HG02840 (cell line): ENCODE results near the gene AKR1B1.

Source experiments
- ATAC-seq: cut with Tn5 transposase; IDR thresholded peaks from one replicate; pipeline ENCODE4 v1.9.1; 2021; ENCODE audit warnings: mild to moderate bottlenecking, moderate library complexity, moderate number of reproducible peaks; ENCODE audit not compliant: unreplicated experiment, low FRiP score

Gene AKR1B1

DNA sequence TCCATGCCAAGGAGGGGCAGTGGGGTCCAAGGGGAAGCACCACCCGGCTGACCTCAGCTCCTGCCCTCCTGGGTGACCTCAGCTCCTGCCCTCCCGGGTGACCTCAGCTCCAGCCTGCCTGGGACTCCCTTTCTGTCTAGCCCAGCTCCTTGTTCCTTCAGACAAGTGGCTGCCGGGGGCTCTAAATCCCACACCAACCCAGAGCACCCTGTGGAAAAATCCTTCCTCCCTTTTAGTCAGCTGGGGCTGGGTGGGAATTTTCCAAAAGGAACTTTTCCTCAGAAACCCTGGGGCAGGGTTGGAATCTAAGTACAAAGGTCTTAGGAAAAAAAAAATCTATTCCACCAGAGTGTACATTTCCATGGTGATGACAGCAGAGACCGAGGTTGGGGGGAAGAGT, 36.3 kb downstream of the AKR1B1 start:
- no peak for ATAC-seq

DNA sequence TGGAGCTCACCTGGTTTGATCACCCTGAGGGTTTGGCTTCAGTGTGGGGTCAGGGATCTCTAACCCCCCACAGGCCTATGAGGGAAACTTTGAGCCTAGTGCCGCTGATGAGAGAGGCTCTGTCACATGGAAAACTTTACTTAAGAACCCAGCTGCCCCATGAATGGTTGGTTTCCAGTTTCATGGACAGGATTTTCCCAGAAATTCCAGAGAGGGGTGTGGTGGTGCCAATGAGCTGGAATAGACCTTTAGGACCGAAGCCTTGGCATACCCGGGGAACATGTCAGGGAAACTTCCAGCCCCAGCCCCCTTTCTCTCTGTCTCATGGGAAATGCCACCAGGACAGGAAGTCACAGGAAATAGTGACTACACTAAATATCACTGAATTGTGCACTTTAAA, 36.9 kb downstream of the AKR1B1 start:
- no peak for ATAC-seq

DNA sequence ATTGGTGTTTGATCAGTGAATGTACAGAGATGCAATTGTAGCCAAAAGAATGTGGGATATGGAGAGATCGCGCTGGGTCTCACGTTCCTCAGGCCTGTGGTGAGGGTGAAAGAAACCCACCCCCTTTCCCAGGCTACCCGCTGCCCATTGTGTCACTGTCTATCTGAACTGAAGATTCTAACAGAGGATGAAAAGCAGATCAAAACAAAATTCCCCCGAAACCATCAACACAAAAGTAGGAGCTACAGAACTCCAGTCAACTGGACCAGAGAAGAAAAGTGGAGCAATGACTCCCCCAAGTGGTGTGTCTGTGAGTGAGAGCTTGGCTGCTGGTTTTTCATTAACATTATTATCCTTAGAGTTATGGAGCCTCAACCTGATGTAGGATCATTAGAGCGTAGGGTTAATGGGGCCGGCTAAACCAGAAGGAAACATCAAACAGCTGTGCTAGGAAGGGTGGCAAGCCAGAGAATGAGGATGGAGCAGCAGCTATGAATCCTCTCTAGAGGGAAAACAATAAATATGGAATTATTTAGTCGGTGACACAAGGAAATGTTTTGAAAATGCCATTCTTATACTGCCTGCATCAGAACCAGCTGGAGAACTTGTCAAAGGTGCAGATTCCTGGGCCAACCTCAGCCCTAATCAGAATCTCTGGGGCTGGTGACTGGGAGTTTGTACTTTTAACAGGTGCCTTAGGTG, 38.3 kb downstream of the AKR1B1 start:
- ATAC-seq: no peak

DNA sequence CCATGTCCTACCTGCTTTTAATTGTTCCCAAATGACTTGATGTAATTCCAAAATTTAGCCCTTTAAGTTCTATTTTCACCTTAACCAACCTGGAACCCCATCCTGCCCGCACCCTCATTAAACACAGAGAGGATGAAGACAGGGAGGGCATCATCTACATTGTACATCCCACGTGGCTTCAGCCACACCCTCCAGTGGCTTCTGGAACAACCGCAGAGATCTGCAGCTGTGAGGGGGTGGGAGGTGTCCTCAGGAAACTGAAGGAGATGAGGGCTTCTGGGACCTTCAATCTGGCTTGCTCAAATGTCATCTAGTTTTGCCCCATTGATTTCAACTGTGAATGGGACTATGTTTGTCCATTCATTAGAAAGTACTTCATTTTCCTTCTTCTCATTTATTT, 39.0 kb downstream of the AKR1B1 start:
- ATAC-seq: no peak

DNA sequence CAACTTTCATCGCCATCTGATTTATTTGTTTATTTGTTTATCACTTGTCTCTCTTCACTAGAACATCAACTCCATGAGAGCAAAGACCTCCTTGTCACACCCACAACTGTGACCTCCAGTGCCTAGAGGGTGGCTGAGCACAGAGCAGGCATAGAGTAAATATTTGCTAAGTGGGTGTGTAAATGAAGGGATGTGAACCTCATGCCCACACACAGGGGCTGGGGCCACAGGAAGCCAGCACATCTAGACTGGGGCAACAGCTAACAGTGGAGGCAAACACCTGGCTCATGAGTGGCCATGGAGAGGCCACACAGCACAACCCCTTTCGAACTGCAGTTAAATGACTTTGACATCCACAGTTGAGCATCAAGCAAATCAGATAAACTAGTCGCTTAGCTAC, 39.8 kb downstream of the AKR1B1 start:
- ATAC-seq: no peak

DNA sequence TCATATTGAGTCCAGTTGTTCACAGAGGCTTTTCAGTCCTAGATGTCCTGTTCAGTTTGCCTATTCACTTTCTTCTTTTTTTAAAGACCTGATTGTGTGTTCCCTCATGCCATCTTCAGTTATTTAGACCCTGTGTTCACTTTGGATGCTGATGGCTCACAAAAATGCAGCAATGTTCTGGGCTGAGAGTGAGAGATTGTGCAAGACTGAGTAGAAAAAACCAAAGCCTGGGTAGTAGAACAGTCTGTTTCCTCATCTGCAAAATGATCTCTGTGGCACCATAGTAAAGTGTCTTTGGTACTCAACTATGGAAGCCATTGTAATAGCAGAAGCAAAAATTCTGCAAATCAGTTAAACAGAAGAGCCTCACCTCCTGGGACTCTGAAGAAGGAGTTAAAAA, 43.2 kb downstream of the AKR1B1 start:
- no peak for ATAC-seq

DNA sequence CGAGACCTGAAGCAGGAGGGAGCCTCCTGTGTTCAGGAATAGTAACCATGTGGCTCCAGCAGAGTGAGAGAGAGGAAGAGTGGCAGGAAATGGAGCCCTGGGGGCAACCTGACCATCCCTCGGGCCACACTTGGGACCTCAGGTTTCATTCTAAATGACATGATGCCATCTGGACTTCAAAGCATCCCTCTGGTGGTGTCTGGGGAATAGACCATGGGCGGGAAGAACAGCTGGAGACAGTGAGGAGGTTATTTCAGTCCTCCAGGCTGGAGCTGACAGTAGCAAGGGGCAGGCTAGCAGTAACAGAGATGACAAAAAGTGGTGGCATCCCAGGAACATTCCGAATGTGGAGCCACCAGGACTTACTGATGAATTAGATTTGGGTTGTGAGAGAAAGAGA, 44.8 kb downstream of the AKR1B1 start:
- no peak for ATAC-seq

DNA sequence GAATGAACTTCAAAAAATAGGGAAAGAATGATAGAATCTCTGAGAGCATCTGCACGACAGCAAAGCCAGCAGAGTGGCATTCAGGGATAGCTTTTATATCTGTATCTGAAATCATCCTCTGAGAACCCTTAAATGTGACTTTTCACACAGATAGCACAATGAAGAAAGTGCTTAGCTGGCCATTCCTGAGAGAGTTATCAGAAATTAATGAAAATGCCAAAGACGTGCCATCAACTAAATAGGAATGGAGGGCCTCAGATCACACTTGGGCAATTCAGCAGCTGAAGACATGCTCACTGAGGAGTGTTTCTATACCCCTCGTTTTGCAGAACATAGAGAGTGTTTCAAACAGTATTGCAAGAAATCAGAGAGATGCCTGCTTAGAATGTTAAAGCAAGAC, 51.6 kb downstream of the AKR1B1 start:
- ATAC-seq: no peak

DNA sequence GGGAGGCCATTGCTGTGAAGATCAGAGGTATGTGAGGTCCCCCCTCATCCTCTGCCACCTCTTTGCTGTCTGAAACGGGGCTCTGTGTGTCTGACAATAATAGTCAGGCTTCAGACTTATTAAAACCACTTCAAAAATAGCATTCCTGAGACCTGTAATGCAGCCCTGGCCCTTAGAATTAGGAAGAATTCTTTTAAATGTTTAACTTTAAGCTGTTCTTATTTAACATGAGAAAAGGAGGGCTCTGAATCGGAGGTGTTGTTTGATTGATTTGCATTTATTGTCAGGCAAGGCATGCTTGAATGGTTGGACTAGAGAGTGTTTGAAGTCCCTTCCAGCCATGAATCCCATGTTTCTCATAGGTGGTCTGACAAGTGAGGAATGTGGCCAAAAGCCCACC, 52.5 kb downstream of the AKR1B1 start:
- ATAC-seq: no peak

DNA sequence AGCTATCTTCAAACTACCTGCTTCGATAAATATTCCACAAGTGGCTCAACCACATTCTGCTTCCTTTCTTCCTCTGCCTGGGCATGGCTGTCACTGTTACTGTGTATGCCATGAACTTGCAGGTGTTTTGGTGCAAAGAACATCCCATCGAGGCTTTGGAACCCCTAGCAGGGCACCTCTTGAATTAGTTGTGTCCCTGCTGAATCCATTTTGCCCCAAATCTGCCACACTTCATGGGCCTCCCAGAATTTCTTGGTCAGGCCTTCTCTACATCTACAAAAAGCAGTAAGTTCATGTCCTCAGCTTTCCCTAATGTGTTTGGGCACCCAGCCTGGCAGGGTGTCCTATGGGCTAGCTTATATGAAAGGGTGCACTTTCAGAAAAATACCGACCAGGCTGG, 53.6 kb downstream of the AKR1B1 start:
- no peak for ATAC-seq

DNA sequence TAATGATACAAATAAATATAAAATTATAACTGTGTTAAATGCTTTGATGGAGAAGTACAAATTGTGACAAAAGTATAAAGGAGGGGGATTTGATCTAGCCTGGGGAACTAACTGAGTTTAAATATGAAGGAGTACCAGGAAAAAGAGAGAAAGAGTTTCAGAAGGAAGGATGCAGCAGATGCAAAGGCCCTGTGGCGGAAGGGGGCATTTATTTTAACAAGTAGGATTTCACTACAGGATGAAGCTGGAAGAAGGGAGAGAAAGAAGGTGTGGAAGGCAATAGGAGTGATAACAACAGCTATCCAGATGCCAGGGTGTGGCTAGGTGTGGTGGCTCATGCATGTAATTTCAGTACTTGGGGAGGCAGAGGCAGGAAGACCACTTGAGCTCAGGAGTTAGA, 55.8 kb downstream of the AKR1B1 start:
- no peak for ATAC-seq

DNA sequence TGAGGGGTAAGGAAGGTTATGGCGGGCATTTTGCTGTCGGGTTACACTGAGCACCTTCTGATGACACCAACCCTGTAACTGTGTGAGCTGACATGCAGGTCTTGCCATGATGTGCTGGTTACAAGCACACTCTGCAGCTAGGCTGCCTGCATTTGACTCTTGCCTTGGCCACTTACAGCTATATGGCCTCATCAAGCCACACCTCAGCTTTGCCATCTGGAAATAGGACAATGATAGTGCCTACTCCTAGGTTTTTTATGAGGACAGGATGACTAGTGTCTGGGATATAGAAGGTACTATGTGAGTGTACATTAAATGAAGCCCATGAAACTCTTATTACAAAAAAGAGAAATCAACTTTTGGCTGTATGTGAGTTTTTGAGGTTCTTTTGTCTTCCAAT, 58.0 kb downstream of the AKR1B1 start:
- ATAC-seq: no peak

DNA sequence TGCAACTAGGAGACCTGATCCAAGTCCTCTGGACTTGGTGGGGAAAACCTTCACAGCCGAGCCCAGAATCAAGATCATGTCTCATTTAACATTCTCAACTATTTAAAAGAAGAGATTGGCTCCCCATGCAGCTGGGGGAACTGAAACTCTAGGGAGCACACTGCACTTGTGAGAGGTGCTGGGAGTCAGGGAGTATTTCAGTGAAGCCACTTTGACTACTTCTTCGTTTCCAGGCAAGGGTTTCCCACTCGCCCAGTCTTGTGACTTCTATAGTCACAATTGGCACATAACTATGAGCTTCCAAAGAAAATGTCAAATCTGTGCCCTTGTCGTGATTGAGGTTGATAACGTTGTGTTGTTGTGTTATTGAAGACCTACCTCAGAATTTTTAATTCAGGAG, 62.9 kb downstream of the AKR1B1 start:
- ATAC-seq: no peak

DNA sequence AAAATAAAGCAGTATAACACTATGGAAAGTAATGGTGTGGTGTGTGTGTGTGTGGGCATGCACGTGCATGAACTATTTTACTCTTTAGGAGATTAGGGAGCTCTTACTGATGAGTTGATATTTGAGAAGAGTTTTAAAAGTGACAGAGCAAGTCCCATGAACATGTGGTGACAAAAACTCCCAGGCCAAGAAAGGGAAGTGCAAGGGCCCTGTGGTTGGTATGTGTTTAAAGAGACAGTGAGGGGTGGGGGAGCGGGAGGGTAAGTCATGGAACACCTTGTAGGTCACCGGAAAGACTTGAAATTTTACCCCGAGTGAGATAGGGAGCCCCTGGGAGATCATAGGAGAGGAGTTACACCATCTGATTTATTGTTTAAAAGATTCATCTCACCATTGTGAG, 63.3 kb downstream of the AKR1B1 start:
- ATAC-seq: no peak

DNA sequence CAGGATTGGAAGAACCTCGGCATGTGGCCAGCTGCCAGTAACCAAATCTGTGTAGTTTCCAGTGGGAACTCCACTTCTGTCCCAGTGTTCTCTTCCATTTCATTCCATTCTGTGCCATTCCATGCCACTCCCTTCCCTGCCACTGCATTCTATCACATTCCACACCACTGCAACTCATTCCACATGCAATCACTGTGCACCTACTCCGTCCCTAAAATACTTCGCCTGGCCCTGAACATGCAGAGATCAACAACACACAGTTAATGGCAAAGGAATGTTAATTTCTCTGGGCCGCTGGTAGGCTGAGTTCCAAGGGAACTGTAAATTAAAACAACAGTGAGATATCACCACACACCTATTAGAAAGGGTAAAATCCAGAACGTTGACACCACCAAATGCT, 64.8 kb downstream of the AKR1B1 start:
- no peak for ATAC-seq
